Fibroblast of skin of scalp (primary cell): Measurements from ENCODE around the gene LNX1.

Experiments
- DNase-seq: peaks from one replicate; pipeline ENCODE4 v3.0.0-alpha.2; 2013

LNX1 gene

GRCh38 chr4:53571936-53572599, 19.2 kb downstream of the LNX1 start:
- no peak for DNase-seq

GRCh38 chr4:53563824-53564223, 27.5 kb downstream of the LNX1 start:
- DNase-seq: peak; percentile 93

- DNase-seq: no peak
Observed at GRCh38 chr4:53562409-53562808, 28.9 kb downstream of the LNX1 start.

- peak; percentile 43 for DNase-seq
Observed at GRCh38 chr4:53559021-53559620, 32.2 kb downstream of the LNX1 start.

- DNase-seq: peak; percentile 89
Observed at GRCh38 chr4:53558065-53558801, 33.1 kb downstream of the LNX1 start.

GRCh38 chr4:53557669-53558064, 33.6 kb downstream of the LNX1 start:
- peak; percentile 65 for DNase-seq

- DNase-seq: no peak
Observed at GRCh38 chr4:53556651-53557050, 34.6 kb downstream of the LNX1 start.

GRCh38 chr4:53553486-53554210, 37.6 kb downstream of the LNX1 start:
- no peak for DNase-seq

GRCh38 chr4:53552711-53553110, 38.6 kb downstream of the LNX1 start:
- peak; percentile 41 for DNase-seq

- peak; percentile 60 for DNase-seq
Observed at GRCh38 chr4:53551958-53552357, 39.3 kb downstream of the LNX1 start.

GRCh38 chr4:53551281-53551864, 39.9 kb downstream of the LNX1 start:
- DNase-seq: no peak

GRCh38 chr4:53548662-53549061, 42.6 kb downstream of the LNX1 start:
- DNase-seq: no peak

GRCh38 chr4:53547983-53548382, 43.3 kb downstream of the LNX1 start:
- DNase-seq: no peak

GRCh38 chr4:53545942-53546581, 45.2 kb downstream of the LNX1 start:
- DNase-seq: no peak

- DNase-seq: no peak
Observed at GRCh38 chr4:53545273-53545672, 46.0 kb downstream of the LNX1 start.

GRCh38 chr4:53543561-53543960, 47.7 kb downstream of the LNX1 start:
- DNase-seq: no peak

- DNase-seq: peak; percentile 95
Observed at GRCh38 chr4:53541577-53542206, 49.6 kb downstream of the LNX1 start.

- no peak for DNase-seq
Observed at GRCh38 chr4:53538756-53539155, 52.5 kb downstream of the LNX1 start.

- no peak for DNase-seq
Observed at GRCh38 chr4:53537606-53538005, 53.7 kb downstream of the LNX1 start.

- no peak for DNase-seq
Observed at GRCh38 chr4:53536328-53536727, 55.0 kb downstream of the LNX1 start.

- no peak for DNase-seq
Observed at GRCh38 chr4:53535567-53535966, 55.7 kb downstream of the LNX1 start.

GRCh38 chr4:53534684-53535083, 56.6 kb downstream of the LNX1 start:
- DNase-seq: no peak
